Measurements from ENCODE around the gene TRIM29.
A peak's percentile ranks its signal among the peaks of the same experiment; 100 is the strongest.

Gene TRIM29

DNA sequence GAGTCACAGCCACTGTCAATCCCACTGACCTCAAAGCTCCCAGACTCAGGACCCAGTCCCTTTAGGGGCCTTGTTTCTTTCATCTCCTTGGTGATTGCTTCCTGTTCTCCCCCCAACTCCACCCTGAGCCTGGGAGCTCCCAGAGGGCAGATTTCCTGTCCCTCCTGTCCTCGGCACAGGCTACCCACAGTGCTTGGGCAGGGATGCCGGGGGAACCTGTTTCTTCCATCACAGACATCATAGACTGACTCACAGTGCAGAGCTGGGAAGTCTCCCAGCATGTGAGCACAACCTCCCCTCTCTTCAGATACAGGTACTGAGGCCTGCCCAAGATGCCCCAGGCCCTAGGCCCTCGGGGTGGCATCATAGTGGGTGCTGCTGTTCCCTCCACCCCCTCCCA lies 16.6 kb downstream of the TRIM29 start:
- H3K27me3 ChIP-seq (ENCODE audit: control insufficient read depth, insufficient read depth, low read length) = no peaks in the 10 kb centered on the region
- no peaks in the 10 kb centered on the region for H3K36me3 ChIP-seq (ENCODE audit: control insufficient read depth, insufficient read depth, low read length)
- H3K9me3 ChIP-seq (ENCODE audit: control insufficient read depth, insufficient read depth, low read length) = no peaks in the 10 kb centered on the region
- no peak for DNase-seq (ENCODE audit: low read depth, low spot score)
- WGBS (ENCODE audit: insufficient coverage, insufficient read length) = no CpG with 5 or more reads among the region's 3 CpGs
- H3K4me3 ChIP-seq (ENCODE audit: low read length) = no peak overlapping the region
- H3K4me1 ChIP-seq (ENCODE audit: control insufficient read depth, insufficient read depth, low read length) = no peaks in the 10 kb centered on the region
- H3K27ac ChIP-seq (ENCODE audit: low read length) = no peak overlapping the region

DNA sequence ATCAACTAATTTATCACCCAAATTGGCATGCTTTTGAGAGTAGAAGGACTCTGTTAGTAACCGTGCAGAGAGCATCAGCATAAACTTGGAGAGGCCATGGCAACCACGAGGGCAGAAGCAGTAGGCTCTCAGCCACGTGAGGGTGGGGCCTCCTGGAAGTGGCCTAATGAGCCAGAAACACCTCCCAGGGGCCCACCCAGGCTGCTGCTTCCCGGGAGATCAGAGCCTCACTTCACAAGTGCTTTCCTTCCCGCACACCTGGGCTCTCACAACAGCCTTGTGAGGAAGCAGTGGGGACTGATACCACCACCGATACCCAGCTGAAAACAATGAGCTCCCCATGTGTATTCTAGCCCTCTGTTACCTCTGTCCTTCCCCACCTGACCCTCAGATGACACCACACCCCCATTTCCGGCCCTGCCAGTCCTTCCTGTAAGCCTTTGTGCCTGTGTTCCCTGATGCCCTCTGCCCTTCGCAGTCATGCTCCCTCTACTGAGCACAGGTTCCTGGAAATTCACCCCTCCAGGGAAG lies 17.0 kb downstream of the TRIM29 start:
- no peak for DNase-seq (ENCODE audit: low read depth, low spot score)
- Histone ChIP-seq H3K4me3 (ENCODE audit: low read length) (no peak overlapping the region), H3K4me1 (ENCODE audit: control insufficient read depth, insufficient read depth, low read length) (no peaks in the 10 kb centered on the region), H3K36me3 (ENCODE audit: control insufficient read depth, insufficient read depth, low read length) (no peaks in the 10 kb centered on the region), H3K9me3 (ENCODE audit: control insufficient read depth, insufficient read depth, low read length) (no peaks in the 10 kb centered on the region), H3K27me3 (ENCODE audit: control insufficient read depth, insufficient read depth, low read length) (no peaks in the 10 kb centered on the region), H3K27ac (ENCODE audit: low read length) (no peak overlapping the region)
- WGBS (ENCODE audit: insufficient coverage, insufficient read length) = no CpG with 5 or more reads among the region's 8 CpGs

DNA sequence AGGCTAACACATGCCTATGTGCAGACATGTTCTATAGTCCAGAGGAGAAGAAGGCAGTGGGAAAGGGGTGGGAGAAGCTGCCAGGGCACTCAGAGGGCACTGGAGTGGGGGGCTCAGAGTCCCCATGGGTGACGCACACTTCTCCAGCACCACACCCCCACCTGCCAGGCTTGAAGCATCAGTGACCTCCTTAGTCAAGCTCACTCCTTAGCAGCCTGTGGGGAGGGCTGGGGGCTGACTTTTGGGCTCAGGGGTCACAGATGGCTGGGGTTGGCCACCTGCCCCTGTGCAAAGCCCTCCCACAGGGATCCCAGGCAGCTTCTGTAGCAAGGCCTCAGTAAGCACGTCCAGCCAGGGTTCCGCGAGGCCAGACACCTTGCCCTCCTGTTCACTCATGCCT lies 18.8 kb downstream of the TRIM29 start:
- H3K4me1 ChIP-seq (ENCODE audit: control insufficient read depth, insufficient read depth, low read length) = no peaks in the 10 kb centered on the region
- DNase-seq (ENCODE audit: low read depth, low spot score) = no peak
- no peaks in the 10 kb centered on the region for H3K27me3 ChIP-seq (ENCODE audit: control insufficient read depth, insufficient read depth, low read length)
- no peak overlapping the region for H3K4me3 ChIP-seq (ENCODE audit: low read length)
- H3K36me3 ChIP-seq (ENCODE audit: control insufficient read depth, insufficient read depth, low read length) = no peaks in the 10 kb centered on the region
- WGBS (ENCODE audit: insufficient coverage, insufficient read length) = no CpG with 5 or more reads among the region's 4 CpGs
- no peaks in the 10 kb centered on the region for H3K9me3 ChIP-seq (ENCODE audit: control insufficient read depth, insufficient read depth, low read length)
- no peak overlapping the region for H3K27ac ChIP-seq (ENCODE audit: low read length)

DNA sequence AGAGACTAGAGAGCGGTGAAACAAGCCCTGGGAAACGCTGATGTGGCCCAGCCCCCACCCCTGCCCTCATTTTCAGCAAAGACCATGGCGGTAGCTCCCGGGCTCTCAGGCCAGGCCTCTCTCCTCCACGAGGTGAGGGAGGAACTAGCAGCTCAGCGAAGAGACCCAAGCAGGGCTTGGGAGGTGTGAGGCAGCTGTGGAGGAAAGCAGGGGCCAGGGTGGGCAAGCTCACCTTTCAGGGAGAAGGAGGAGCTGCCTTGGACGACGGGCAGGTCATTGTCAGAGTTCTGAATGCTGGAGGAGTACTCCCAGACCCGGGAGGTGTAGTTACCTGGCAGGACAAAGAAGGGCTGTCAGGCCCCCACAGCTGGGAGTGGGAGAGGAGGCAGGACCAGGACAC lies 19.9 kb downstream of the TRIM29 start:
- H3K4me3 ChIP-seq (ENCODE audit: low read length) = no peak overlapping the region
- DNase-seq (ENCODE audit: low read depth, low spot score) = no peak
- no peaks in the 10 kb centered on the region for H3K4me1 ChIP-seq (ENCODE audit: control insufficient read depth, insufficient read depth, low read length)
- no peak overlapping the region for H3K27ac ChIP-seq (ENCODE audit: low read length)
- WGBS (ENCODE audit: insufficient coverage, insufficient read length) = no CpG with 5 or more reads among the region's 9 CpGs
- H3K36me3 ChIP-seq (ENCODE audit: control insufficient read depth, insufficient read depth, low read length) = no peaks in the 10 kb centered on the region
- no peaks in the 10 kb centered on the region for H3K27me3 ChIP-seq (ENCODE audit: control insufficient read depth, insufficient read depth, low read length)
- no peaks in the 10 kb centered on the region for H3K9me3 ChIP-seq (ENCODE audit: control insufficient read depth, insufficient read depth, low read length)

DNA sequence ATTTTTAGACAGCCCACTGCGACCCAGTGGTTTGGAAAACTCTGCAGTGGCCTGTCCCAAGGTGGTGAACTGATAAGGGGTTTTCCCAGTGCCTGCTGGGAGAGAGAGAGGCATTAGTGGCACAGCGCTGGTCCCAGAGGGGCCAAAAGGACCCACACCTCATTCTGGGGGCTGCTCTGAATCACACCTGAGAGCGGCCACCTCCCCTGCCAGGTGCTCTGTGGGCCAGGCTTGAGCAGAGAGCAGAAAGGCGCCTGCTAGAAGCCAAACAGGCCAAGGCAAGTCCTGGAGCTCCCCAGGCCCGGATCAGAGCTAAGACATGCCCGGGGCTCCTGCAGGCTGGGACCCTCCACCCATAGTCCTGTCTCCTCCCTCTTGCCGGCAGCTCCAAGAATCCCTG lies 20.9 kb downstream of the TRIM29 start:
- no peak for DNase-seq (ENCODE audit: low read depth, low spot score)
- Histone ChIP-seq H3K27ac (ENCODE audit: low read length) (no peak overlapping the region), H3K4me3 (ENCODE audit: low read length) (no peak overlapping the region), H3K4me1 (ENCODE audit: control insufficient read depth, insufficient read depth, low read length) (no peaks in the 10 kb centered on the region), H3K27me3 (ENCODE audit: control insufficient read depth, insufficient read depth, low read length) (no peaks in the 10 kb centered on the region), H3K9me3 (ENCODE audit: control insufficient read depth, insufficient read depth, low read length) (no peaks in the 10 kb centered on the region), H3K36me3 (ENCODE audit: control insufficient read depth, insufficient read depth, low read length) (no peaks in the 10 kb centered on the region)
- no CpG with 5 or more reads among the region's 7 CpGs for WGBS (ENCODE audit: insufficient coverage, insufficient read length)

DNA sequence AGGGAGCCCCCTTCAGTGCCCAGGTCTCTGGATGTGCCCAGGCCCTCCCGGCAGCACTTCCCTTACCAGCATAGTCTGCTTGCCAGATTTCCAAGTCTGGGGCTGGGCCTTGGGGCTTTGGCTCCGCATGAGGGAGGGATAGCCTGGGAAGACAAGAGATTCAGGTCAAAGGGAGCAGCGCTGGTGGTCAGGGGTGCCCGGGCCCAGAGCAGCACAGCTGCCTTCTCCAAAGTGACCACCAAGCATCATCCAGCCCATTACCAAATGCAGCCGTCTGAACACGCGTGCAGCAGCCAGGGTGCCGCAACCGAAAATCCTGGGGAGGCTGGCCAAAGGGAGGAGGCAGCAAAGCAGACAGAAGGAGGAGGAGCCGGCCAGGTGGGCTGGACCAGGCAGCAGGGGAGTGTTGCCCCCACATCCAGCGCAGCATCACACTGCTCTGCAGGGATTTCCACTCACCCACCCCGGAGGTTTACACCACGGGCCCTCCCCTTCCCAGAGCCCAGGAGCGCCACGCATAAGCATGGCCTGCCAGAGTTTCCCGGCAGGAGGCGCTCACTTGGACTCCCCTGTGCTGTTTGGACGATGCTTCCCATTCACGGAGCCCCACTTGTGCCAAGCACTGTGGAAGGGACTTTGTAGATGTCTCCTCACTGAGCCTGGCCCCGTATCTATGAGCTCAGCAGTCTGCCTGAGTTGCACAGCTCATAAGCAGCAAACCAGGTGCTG lies 22.5 kb downstream of the TRIM29 start:
- no peaks in the 10 kb centered on the region for H3K4me1 ChIP-seq (ENCODE audit: control insufficient read depth, insufficient read depth, low read length)
- no peak overlapping the region for H3K27ac ChIP-seq (ENCODE audit: low read length)
- no peaks in the 10 kb centered on the region for H3K36me3 ChIP-seq (ENCODE audit: control insufficient read depth, insufficient read depth, low read length)
- WGBS (ENCODE audit: insufficient coverage, insufficient read length) = no CpG with 5 or more reads among the region's 20 CpGs
- H3K4me3 ChIP-seq (ENCODE audit: low read length) = no peak overlapping the region
- H3K9me3 ChIP-seq (ENCODE audit: control insufficient read depth, insufficient read depth, low read length) = no peaks in the 10 kb centered on the region
- no peaks in the 10 kb centered on the region for H3K27me3 ChIP-seq (ENCODE audit: control insufficient read depth, insufficient read depth, low read length)
- DNase-seq (ENCODE audit: low read depth, low spot score) = no peak

DNA sequence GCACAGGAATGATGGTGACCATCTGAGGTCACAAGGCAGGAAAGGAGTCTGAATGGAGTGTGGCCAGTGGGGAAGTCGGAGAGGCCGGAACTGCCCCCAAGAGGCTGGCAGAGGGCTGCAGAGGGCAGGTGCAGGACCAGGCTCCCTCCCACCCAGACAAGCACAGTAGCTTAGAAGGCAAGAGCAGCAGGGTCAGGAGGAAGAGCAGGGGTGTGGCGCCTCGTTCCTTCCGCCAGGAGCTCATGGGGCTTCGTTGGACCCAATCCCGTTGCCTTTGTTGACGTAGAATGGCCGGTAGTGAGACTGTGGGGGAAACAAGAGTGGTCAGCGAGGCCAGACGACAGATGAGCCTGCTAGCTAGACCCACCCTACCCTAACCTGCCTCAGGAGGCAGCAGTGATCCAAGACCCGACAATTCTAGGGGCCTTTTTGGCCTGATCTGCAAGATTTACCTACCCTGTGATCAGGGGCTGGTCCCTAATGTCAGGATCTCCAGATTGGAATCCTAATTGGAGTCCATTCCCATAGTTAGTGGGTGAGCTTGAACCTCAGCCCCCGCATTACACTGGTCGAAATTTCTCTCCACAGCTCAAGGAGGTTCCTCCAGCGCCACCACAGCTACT lies 25.6 kb downstream of the TRIM29 start:
- H3K4me1 ChIP-seq (ENCODE audit: control insufficient read depth, insufficient read depth, low read length) = no peaks in the 10 kb centered on the region
- no peak for DNase-seq (ENCODE audit: low read depth, low spot score)
- H3K36me3 ChIP-seq (ENCODE audit: control insufficient read depth, insufficient read depth, low read length) = no peaks in the 10 kb centered on the region
- no peak overlapping the region for H3K4me3 ChIP-seq (ENCODE audit: low read length)
- WGBS (ENCODE audit: insufficient coverage, insufficient read length) = no CpG with 5 or more reads among the region's 15 CpGs
- no peaks in the 10 kb centered on the region for H3K9me3 ChIP-seq (ENCODE audit: control insufficient read depth, insufficient read depth, low read length)
- H3K27ac ChIP-seq (ENCODE audit: low read length) = no peak overlapping the region
- no peaks in the 10 kb centered on the region for H3K27me3 ChIP-seq (ENCODE audit: control insufficient read depth, insufficient read depth, low read length)

DNA sequence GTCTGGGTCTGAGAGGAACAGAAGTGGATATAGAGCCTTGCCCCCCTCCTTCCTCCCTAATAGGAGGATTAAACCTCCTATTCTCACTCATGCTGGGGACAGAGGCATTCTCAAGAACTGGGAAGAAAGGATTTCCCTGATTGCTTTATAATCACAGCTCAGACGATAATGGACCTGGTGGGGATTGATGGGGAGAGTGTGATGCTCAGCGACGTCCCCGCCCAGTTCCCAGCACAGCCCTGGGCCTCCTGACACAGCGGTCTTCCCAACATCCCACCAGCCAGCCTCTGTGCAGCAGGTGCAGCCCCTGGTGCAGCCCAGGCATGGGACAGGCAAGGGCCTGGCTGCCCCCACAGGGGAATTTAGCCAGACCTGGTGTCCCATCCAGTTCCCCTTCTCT lies 28.4 kb downstream of the TRIM29 start:
- no peak for DNase-seq (ENCODE audit: low read depth, low spot score)
- H3K27ac ChIP-seq (ENCODE audit: low read length) = no peak overlapping the region
- H3K4me3 ChIP-seq (ENCODE audit: low read length) = no peak overlapping the region
- no CpG with 5 or more reads among the region's 5 CpGs for WGBS (ENCODE audit: insufficient coverage, insufficient read length)
- no peaks in the 10 kb centered on the region for H3K9me3 ChIP-seq (ENCODE audit: control insufficient read depth, insufficient read depth, low read length)
- H3K27me3 ChIP-seq (ENCODE audit: control insufficient read depth, insufficient read depth, low read length) = no peaks in the 10 kb centered on the region
- H3K36me3 ChIP-seq (ENCODE audit: control insufficient read depth, insufficient read depth, low read length) = no peaks in the 10 kb centered on the region
- H3K4me1 ChIP-seq (ENCODE audit: control insufficient read depth, insufficient read depth, low read length) = peaks cover 2% of the 10 kb centered on the region; the same call in 1 of the 2 replicates

DNA sequence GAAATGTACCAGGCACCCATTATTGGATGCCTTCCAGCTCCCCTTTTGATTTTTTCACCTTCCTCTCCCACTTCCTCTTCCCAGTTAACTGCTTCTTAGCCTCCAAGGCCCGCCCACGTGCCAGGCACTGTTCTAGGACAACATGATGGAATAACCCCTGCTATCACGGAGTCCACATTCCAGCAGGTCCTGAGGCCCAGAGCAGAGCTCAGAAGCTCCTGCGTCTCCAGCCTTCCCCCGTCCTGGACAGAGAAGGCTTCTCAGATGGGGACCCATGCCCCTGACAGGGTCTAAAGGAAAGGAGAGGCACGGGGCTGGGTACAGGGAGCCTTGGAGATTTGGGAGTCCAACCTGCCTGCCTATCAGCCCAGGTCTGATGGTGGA lies 29.1 kb downstream of the TRIM29 start:
- H3K4me1 ChIP-seq (ENCODE audit: control insufficient read depth, insufficient read depth, low read length) = peaks cover 2% of the 10 kb centered on the region; the same call in 1 of the 2 replicates
- no peaks in the 10 kb centered on the region for H3K27me3 ChIP-seq (ENCODE audit: control insufficient read depth, insufficient read depth, low read length)
- H3K4me3 ChIP-seq (ENCODE audit: low read length) = no peak overlapping the region
- H3K36me3 ChIP-seq (ENCODE audit: control insufficient read depth, insufficient read depth, low read length) = no peaks in the 10 kb centered on the region
- DNase-seq (ENCODE audit: low read depth, low spot score) = no peak
- WGBS (ENCODE audit: insufficient coverage, insufficient read length) = no CpG with 5 or more reads among the region's 6 CpGs
- H3K27ac ChIP-seq (ENCODE audit: low read length) = no peak overlapping the region
- no peaks in the 10 kb centered on the region for H3K9me3 ChIP-seq (ENCODE audit: control insufficient read depth, insufficient read depth, low read length)

DNA sequence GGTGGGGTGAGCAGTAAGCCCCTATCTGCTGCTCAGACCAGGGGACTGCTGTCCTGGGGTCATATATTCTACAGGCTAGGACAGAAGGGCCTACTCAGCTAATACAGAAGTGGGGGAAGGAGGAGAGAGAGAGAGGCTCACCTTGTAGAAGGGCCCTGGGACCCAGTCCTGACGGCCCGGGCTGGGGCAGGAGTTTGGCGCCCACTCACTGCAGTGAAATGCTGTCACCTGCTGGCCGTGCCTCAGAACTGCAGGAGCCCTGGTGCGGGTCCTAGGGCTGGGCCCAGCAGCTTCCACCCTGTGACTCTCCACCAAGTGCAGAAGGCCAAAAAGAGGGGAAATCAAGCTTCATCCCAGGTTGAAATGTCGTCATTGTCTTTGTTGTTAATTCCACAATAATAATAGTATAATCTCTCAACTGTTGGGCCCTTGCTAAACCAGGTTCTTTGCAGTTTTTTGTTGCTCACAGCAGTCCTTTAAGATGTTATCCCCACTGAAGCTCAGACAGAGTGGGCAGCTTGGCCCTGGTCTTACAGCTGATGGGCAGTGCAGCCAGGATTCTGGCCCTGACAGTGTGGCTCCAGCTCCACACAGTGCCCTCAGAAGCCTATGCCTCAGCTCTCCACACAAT lies 29.6 kb downstream of the TRIM29 start:
- DNase-seq (ENCODE audit: low read depth, low spot score) = peak; percentile 52
- no peaks in the 10 kb centered on the region for H3K27me3 ChIP-seq (ENCODE audit: control insufficient read depth, insufficient read depth, low read length)

More for the DNA sequence above, 29.6 kb downstream of the TRIM29 start:
- no peaks in the 10 kb centered on the region for H3K9me3 ChIP-seq (ENCODE audit: control insufficient read depth, insufficient read depth, low read length)
- no peak overlapping the region for H3K27ac ChIP-seq (ENCODE audit: low read length)
- no peak overlapping the region for H3K4me3 ChIP-seq (ENCODE audit: low read length)
- H3K36me3 ChIP-seq (ENCODE audit: control insufficient read depth, insufficient read depth, low read length) = no peaks in the 10 kb centered on the region
- peaks cover 2% of the 10 kb centered on the region; the same call in 1 of the 2 replicates for H3K4me1 ChIP-seq (ENCODE audit: control insufficient read depth, insufficient read depth, low read length)
- WGBS (ENCODE audit: insufficient coverage, insufficient read length) = no CpG with 5 or more reads among the region's 6 CpGs
